Measurements from ENCODE around the gene SMAD7. TPM values are rescaled to one million over a fixed set of nuclear protein-coding genes. Genes with fewer than 3 reads are reported as not detected.

The SMAD7 gene
- total RNA-seq, 1 donor from 2014 or later: 17.7 TPM

DNA sequence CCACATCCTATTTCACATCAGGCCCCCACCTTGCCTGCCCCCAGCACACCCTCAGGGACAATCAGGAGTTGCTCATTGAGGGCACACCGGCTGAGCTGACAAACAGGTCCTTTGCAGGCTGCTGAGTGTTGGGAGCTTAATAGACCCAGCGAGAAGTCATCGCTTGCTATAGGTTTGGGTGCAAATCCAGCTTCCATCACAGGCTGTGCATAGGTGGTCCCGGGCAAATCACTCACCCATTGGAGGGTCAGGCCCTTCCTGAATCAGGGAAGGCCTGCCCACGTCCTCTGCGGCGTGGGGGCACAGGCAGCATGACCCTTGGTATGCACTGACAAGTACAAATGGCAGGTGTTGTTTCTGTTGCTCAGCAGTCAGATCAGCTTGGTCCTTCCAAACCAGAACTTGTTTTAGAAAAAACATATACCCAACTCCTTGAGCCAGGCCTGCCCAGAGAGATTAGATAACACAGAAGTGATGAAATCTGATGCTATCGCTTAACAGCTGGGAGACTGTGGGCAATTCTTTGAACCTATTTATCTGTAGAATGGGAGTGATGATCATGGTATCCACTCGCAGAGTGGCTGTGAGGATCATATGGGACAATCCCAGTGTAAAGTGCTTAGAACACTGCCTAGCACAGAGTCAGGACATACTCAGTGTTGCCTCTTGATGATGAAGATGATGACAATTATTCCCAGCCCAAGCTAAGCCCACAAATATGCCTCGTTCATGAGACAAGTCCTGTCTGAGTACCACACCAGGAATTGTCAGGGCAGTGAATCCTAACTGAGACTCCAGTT is 34.9 kb downstream of the SMAD7 start:
- no peak for DNase-seq

DNA sequence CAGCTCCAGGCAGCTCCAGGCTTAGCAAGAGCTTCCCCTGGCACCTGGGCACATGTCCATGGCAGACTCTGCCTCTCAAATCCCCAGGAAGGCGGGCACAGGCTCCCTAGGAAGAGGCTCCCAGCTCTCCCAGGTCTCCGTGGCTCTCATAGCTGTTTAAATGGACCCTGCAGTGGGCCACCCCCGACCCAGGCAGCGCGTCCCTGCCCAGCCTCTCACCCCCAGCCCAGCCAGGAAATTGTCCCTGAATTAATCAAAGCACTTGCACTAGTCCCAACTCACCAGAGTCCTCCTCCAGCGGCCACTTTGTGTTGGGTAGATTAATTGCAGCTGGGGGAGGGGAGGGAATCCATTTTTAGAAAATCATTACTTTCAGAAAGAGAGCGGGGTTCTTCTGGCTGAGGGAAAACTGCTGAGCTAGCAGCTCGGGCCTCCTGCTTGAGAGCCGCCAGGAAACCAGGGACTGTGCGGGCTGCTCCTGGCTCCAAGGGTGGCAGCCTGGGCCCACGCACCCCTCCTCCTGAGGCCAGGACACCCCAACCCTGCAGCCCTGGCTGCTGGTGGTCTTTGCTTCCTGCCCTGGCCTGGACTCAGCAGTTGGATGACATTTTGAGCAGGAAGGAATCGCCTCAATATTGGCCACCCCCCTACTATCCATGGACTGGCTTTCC is 36.0 kb downstream of the SMAD7 start:
- DNase-seq: no peak

DNA sequence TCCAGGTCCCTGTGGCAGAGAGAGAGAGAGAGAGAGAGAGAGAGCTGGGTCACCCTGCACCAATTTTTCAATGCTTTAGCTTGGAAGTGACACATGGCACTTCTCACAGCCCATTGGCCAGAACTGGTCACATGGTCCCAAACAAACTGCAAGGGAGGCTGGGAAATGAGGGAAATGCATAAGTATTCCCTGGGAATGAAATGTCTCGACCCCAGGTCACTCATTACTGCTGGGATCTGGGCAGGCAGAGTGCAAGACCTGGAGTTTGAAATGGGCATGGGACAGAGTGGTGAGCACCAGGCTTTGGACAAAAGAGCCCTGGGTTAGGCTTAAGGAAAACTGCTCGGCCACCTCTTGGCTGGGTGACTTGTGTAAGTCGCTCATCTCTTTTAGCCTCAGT is 37.0 kb downstream of the SMAD7 start:
- no peak for DNase-seq

DNA sequence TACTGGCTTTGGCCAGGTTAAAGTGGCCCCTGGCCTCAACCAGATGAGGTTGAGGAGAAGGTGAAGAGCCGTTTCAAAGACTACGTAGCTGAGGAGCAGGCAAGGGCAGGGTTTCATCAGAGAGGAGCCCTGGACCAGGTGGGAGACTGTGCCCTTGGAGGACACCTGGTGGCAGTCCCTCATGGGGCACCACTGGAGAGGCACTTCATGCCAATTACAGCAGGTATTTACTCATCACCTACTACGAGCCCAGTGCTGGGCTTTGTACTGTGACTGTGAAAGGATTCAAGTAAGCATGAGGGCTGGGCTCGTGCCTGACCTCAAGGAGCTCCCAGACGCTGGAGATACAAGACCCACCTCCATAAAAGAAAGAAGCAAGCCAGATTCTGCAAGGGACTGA is 37.6 kb downstream of the SMAD7 start:
- no peak for DNase-seq

DNA sequence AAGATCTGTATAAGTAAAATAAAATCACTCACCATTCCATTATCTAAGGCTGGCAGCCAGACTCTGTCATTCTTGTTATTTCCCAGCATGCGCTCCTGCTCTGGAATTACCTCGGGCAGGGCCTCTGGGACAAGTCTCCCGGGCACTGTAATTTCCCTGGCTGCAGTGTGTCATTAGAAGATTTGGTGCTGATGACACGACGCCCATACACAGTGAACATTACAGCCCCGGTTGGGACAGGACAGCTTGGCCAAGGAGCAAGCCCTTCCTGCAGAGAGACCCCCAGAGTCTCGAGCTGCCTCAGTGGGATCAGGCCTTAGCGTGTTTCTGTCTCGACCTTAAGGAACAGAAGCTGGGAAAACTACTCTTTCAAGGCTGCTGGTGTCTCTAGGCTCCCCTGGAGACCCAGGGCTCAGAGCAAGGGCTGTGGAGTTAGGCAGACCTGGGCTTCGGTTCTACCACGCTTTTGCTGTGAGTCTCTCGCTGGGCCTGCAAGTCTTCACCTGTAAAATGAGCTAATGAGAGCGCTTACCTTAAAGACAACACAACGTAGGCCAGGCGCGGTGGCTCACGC is 39.7 kb downstream of the SMAD7 start:
- DNase-seq: no peak

DNA sequence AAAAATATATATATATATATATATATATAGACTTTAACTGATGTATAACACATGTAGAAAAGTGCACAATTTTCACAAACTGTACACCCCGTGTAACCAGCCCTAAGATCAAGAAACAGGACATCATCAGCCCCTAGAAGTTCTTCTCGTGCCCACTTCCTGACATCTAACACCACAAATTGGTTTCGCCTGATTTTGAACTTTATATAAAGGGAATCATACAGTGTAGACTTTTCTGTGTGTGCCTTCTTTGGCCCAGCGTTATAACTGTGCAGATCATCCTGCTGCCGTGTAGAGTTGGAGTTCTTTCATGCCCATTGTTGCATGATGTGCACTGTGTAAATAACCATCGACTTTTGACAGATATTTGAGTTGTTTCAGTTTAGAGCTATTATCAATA is 41.0 kb downstream of the SMAD7 start:
- DNase-seq: no peak

DNA sequence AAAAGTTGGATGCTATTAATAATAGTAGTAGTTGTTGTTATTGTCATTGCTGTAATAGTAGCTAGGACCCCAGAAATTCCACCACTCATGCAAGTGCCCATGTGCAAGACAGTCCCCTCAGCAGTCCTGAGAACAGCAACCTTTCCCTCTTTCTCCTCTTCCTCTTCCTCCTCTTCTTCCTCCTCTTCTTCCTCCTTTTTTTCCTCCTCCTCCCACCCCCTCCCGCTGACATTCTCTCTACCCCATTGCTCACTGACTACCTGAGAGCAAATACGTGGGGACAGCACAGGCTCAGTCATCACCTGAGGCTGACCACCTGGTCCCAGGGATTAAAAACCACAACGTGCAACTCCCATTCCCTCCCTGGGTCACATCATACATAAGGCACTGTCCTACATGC is 41.8 kb downstream of the SMAD7 start:
- no peak for DNase-seq

DNA sequence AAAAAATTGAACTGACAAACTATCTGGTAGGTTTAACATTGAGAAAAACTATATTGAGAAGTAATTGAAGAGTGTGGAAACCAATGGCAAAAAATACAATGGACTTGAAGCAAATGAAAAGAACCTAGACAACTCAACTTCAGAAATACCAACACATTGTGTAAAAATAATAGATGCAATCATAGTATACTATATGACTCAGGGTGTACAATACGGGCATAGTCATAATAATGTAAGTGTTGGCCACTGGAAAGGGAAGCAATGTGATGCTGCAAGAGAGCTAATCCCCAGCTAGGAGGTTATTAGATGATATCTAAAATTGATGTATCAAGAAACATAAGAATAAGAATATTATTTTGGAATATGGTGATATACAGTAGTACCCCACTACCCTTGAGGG is 45.3 kb downstream of the SMAD7 start:
- no peak for DNase-seq

DNA sequence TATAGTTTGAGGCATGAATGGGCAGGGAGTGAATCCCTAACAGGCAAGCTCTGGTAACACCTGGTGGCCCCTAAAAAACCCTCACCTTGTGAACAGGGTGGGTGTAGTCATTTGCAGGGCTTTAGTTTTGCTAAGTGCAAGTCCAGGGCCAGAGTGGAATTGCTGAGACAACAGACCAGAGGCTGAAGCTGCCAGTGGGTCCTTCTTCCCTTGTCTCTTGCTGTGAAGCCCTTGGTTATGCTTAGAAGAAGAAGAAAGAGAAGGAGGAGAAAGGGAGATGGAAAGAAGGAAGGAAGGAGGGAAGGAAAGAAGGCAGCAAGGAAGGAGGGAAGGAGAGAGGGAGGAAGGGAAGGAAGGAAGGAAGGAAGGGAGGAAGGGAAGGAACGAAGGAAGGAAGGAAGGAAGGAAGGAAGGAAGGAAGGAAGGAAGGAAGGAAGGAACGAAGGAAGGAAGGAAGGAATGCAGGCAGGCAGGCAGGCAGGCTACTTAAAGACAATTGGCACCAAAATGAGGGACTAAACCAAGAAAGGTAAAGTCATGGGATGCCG is 45.8 kb downstream of the SMAD7 start:
- no peak for DNase-seq

DNA sequence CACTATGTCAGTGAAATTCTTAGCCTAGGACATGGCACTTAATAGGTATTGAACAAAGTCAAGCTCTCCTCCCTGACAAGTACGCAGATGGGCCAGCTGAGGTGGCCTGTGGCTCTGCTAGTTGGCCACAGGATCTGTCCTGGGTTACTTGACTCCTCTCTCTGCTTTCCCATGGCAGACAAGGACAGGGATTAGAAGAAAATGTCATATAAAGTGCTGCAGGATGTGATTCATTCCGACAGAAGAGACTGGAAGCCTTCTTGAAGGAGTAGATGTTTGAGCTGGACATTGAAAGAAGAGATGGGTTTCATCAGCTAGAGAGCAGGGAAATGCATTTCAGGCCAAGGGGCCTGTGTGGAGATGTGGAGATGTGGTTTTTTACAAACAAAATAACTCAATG is 46.7 kb downstream of the SMAD7 start:
- no peak for DNase-seq

DNA sequence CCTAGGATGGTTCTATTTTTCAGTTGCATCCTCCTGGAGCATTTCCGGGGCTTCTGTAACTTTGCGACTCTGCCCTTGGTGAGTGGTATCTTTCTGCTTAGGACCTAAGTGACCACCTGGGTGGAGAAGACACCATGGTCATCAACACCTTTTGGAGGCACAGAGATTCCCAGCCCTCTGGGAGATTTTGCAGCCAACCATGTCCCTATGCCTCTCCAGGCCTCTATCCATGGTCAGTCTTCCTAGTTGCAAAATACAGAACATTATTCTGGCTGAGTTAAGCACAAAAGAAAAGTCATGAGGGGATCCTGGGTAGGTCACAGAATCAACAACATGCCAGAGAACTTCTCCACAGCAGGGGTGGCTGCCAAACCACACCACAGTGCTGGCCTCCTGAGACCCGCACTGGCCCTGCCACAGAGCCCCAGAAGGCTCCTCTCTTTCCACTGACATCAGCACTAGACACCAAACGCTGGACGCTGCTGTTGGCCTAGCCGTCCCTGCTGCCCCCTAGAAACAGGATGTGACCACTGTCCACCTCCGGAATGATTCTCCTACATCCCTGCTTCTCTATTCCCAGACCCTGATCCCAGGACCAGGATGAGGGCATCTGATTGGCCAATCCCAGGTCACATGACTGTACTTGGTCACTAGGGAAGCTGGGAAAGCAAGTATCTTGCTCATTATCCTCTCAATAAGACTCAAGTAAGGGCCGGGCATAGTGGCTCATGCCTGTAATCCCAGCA is 47.7 kb downstream of the SMAD7 start:
- no peak for DNase-seq

DNA sequence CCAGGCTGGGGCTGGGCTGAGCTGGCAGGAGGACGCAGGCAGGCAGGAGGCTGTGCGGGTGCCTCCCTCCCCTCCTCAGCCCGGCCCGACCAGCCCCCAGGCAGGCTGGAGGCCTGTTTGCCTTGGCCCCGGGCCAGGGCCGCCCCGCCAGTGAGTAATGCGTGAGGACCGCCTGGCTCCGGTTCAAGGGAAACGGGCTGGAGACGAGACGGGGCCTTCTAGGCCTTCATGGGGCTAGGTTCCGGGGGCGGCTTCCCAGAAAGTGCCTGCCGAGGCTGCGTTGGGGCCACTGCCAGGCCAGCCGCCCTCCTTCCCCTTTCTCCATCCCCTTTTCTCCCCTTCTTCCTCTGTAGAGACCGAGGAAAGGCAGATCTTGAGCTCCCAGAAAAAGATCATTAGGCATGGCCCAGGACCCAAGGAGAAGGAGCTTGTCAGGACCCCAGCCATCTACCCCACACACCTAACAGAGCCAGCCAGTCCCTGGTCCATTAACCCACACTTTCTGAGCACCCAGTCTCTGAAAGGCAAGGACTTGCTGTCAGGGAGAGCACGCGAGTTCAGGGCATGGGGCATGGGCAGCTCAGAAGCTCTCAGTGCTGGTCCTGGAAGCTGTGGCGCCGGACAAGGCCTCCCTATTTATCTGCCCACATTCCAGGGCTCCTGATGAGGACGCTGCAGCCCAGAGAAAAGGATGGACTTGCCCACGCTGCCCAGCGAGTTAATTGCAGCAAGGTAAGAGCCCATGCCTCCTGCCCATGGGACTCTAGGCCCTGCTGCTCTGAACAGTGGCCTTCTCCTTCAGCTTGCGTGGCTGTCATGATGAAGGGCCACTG is 48.5 kb downstream of the SMAD7 start:
- peak; percentile 94 for DNase-seq

DNA sequence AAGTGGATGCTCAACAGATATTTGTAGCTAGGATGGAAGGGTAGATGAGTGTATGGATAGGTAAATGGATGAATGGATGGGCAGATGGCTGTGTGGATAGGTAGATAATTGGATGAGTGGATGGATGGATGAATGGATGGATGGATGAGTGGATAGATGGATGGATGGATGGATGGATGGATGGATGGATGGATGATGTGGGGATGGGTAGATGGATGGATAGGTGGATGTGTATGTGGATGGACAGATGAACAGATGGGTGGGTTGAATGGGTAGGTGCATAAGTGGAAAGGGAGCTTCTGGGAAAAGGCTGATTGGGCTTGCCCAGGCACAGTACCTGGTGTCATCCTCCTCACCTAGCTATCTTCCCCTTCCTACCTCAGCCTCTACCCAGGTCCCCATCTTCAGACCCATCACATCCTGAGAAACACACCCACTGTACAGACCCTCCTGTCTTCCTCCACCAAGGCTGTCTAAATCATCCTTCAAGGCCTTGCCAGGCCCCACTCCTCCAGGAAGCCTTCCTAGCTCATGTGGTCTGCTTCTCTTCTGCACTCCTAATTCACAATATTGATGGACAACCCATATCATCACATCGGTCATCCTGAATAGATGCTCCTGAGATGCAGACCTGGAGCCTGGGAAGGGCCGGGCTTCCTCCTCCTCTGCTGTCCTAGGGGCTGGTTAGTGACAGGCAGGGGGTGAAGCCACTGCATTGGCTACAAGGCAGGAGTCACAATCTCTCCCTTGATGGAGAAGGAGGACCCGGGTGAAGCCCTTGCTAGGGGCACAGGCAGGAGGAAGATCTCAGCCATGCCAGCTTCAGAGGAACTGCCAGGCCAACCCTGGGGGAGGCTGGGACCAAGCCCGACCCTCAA is 49.4 kb downstream of the SMAD7 start:
- no peak for DNase-seq

DNA sequence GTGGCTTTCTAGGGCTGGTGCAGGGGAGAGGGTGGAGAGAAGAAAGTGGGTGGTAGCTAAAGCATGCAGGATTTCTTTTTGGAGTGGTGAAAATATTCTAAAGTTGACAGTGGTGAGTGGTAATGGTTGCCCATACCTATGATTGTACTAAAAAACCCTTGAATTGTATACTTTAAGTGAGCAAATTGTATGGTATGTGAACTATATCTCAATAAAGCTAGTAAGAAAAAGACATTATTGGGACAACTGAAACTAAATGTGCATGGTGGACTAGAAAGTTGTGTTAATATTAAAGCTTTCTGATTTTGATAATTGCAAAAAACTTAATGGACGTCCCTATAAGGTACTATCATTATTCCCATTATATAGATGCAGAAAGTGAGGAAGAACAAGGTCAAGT is 50.3 kb downstream of the SMAD7 start:
- DNase-seq: no peak

DNA sequence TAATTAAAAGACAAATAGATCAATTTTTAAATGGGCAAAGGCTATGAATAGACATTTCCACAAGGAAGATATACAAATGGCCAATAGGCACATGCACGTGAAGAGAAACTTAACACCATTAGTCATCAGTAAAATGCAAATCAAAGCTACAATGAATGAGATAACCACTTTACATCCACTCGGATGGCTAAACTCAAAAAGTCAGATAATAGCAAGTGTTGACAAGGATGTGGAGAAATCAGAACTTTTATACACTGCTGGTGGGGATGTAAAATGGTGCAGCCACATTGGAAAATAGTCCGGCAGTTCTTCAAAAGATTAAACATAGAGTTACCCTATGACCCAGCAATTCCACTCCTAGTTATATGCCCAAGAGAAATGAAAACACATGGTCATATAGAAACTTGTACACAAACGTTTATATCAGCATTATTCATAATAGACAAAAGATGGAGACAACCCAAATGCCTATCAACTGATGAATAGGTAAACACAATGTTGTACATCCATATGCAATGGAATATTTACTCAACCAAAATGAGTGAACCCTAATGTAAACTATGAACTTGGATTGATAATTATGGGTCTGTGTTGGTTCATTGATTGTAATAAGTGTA is 51.1 kb downstream of the SMAD7 start:
- DNase-seq: no peak

DNA sequence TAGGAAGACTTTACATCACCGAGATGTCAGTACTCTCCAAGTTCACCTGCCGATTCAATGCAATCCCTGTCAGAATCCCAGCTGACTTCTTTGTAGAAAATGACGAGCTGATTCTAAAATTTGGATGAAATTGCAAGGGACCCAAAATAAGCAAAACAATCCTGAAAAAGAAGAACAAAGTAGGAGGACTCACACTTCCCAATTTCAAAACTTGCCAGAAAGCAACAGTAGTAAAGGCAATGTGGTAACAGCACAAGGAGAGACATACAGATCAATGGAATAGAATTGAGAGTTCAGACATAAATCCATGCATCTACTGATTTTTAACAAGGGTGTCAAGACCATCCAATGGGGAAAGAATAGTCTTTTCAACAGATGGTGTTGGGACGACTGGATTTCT is 52.2 kb downstream of the SMAD7 start:
- DNase-seq: no peak

DNA sequence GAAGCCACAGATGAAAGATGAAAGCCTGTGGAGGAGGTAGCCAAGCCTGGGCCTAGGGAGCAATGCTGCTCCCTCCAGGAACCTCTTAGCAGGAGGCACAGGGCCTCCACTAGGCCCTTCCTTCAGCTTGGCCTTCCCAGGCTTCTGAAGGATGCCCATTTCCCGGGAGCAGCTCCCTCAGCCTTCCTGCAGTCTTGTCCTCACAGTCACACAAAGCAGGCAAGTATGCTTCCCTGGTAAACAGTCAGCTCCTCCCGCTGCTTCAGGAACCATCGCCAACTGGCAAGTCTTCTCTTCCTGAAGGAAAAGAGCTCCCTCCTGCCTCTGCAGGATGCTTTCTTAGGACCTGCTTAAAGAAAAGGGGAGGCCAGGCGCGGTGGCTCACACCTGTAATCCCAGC is 53.2 kb downstream of the SMAD7 start:
- DNase-seq: no peak

DNA sequence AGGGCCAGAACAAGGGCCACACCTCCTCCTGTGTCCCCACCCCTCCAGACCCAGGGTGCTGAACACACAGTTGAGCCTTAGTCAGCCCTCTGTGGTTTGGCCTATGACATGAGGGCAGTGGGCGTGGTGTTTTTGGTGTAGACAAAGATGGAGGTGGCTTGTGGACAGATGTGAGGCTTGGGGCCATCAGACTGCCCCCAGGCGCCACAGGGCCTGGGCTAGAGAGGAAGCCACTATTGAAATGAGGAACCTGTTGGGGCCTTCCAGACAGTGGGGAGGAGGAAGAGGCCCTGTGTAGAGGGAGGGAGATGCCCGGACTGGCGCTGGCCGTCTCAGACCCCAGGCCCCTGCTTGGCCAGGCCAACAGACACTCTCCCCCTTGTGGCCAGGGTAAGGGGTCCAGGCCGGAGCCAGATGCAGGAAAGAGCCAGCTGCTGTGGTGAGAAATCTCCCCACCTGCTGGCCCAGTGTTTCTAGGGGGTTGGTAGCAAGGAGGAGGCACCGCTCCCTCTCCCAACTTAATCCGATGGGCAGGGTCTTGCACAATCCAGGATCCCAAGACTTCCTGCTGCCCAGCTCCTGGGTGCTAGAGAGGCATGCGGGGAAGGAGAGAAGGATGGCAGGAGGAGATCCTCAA is 53.8 kb downstream of the SMAD7 start:
- DNase-seq: no peak

DNA sequence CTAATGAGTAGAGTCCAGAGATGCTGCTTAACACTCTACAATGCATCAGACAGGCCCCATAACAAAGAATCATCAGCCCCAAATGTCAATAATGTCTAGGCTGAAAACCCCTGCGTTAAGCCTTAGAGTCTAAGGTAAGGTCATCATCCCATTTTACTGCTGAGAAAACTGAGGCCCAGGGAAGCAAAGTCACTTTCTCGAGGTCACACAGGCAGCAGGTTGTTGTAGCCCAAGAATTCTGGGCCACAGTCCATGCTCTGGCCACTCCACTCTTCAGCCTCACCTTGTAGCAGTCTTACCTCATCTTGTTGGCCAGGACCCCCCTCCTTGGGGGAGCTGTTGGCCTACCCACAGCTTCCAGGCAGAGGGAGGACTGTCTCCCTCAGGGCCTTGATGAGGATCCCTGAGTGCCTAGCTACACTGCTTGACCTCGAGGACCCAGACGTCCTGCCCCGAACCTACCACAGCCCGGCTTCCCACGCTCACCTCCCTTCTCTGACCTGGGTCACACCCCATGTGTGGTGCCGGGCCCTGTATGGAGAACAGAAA is 54.4 kb downstream of the SMAD7 start:
- DNase-seq: no peak
